ENCODE results near the gene WFDC1.

The WFDC1 gene

GRCh38 chr16:84303516-84303915 is 8.8 kb downstream of the WFDC1 start:
- DNase-seq = no peak

DNA sequence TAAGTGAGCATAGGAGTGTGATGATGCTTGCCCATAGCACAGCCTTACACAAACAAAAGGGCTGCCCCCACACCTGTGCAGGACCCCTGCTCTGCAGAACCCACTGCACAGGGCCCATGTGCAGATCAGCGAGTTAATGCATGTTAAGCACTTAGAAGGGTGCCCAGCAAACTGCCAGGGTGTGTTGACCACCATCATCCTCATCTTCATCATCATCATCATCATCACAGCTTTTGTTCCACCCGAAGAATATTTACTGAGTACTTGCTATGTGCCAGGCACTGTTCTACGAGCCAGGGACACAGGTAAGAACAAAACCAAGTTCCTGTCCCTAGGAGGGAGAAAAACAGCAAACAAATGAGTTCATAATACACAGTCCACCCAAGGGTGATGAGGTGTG is 11.9 kb downstream of the WFDC1 start:
- no peak for DNase-seq

DNA sequence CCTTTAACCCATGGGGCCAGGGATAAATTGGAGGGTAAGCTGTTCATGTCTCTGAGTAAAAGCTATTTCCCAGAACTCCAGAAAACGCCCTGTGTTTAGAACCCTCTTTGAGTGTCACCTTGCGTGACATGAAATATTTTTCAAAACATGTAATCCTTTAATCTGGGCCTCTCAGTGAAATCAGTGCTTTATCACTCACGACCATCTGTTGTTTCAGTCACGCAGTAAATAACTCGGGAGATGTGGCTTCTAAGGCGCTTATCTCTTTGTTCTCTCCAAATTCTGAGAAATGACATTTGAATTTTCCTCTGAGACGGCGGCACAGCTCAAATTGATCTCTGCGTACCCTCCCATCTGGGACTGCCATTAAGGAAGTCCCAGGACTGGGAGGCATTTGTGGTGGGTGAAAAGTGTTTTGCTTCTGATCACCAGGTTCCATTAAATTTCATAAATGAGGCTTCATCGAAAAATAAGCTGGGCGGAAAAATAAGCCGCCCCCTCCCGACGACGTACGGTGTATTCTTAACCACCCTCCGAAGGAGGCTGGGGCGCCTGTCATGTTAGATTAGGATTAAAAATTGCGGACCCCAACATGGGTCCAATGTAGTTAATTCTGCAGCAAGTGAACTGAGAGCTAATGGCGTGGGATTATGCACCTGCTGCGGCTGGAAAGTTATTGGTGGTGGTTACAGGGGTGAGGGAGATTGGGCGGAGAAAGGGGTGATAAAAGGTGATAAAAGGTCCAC is 12.7 kb downstream of the WFDC1 start:
- no peak for DNase-seq

- peak; percentile 42 for DNase-seq
Measured at GRCh38 chr16:84308120-84308519, 13.4 kb downstream of the WFDC1 start.

DNA sequence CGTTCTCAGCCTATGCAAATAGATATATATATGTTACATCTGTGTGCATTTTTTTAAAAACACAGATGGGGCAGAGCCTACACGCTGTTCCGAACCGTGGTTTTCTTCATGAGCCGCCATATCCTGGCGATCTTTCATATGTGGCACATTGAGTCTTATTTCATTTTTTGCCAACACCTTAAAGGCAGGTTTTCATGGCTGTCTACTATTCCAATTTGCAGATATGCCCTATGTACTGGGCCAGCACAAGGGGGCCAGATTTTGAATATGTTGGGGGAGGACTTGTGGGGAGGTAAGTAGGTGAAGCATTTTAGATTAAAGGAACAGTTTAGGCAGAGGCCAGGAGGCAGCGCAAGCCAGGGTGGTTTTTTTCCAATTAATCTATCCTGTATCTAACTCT is 16.0 kb downstream of the WFDC1 start:
- DNase-seq = no peak

GRCh38 chr16:84312783-84313382 is 18.2 kb downstream of the WFDC1 start:
- peak; percentile 88 for DNase-seq

GRCh38 chr16:84313921-84314320 is 19.2 kb downstream of the WFDC1 start:
- no peak for DNase-seq

DNA sequence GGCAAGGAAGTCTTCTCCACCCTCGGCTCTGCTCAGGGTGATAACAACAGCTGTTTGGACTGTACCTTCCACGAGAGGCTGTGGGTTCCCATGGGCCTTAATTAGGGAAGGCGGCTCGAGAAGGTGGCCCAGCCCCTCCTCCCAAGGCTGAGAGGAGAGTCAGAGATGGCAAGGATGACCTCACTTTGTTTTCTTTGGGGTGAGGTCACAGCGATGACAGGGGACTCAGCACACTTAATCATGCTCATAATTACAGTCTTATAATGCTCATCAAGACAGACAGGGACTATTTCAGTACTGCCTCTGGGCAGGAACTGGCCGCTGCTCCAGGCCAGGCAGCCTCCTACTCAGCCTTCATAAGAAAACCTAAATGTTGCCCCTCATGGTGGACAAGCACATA is 19.7 kb downstream of the WFDC1 start:
- DNase-seq = no peak

DNA sequence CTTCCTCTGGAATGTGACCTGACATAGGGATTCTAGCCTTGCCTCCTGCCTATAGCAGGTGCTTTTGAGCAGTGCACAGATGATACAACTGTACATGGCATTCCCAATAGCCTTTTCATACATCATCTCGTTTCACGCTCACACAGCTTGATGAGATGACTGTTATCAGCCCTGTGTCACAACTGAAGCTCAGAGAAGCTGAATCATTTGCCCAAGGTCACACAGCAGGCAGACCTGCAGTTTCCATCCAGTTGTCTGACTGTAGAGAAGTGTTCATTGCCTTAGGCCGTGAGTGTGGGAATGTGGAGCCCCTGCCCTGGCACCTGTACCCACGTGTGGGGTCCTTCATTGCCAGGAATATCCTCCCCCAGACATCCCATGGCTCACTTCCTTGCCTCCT is 20.1 kb downstream of the WFDC1 start:
- no peak for DNase-seq

- DNase-seq = no peak
Measured at GRCh38 chr16:84315422-84315821, 20.7 kb downstream of the WFDC1 start.

GRCh38 chr16:84318091-84318975 is 23.7 kb downstream of the WFDC1 start:
- DNase-seq = no peak

- no peak for DNase-seq
Measured at GRCh38 chr16:84319146-84319760, 24.6 kb downstream of the WFDC1 start.

- no peak for DNase-seq
Measured at GRCh38 chr16:84320511-84320910, 25.8 kb downstream of the WFDC1 start.

DNA sequence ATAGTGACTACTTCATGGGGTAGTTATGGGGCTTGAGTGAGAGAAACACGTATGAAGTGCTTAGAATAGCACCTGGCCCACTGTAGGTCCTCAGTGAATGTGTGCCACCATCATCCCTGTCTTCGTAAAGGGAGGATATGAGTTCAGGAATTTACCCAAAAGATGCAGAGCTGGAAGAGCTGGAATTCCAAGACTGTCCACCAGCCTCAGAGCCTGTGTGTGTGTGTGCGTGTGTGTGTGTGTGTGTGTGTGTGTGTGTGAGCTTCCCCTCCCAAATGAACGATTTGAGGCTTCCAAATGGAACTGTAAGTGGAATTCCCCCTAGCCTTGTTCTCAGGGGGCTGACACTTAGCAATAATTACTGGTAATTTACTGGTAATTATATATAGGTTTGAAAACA is 27.3 kb downstream of the WFDC1 start:
- DNase-seq = no peak

DNA sequence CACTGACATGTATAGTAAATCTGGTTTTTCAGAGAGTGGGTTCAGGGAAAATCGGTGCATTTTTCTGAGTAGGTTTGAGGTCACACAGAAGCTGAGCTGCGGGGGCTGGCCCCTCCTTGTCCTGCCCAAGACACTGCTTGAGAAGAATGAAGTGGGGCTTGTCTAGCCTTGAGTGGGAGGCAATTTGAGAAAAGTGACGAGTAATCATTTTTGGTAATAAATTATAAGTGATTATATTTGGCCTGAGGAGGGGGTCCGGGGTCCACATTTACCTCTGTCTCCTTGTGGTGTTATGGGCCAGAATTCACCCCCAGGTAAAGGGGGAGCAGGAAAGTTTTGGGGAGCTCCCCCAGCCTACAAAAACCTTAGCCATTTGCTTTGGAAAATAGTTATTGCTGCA is 28.1 kb downstream of the WFDC1 start:
- no peak for DNase-seq

DNA sequence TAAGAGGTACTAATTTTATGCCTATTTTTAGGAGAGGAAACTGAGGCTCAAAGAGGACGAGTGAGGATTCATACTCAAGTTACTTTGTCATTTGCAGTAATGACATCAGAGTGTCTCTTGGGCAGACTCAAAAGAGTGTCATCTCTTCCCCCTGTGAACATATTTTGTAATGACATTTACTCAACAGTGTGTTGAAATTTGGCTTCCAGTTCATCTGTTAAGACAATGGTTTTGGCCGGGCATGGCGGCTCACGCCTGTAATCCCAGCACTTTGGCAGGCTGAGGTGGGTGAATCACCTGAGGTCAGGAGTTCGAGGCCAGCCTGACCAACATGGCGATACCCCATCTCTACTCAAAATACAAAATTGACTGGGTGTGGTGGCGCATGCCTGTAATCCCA is 28.9 kb downstream of the WFDC1 start:
- DNase-seq = no peak

- DNase-seq = no peak
Measured at GRCh38 chr16:84324434-84325262, 30.0 kb downstream of the WFDC1 start.

DNA sequence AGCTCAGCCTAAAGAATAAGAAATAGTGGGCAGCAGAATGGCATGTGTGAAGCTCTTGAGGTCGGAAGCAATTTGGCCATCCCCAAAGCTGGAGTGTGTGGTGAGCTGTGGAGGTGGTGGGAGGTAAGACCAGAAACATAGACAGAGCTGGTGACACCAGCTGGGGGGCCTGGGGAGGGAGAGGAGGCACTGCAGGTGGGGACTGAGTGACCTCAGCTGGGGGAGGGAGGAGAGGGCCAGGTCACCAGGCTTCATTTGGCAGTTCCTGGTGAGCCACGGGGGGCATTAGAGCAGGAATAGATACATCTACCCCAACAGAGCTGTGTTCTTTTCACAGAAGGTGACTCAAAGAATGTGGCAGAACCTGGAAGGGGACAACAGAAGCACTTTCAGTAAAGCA is 31.9 kb downstream of the WFDC1 start:
- DNase-seq = no peak

DNA sequence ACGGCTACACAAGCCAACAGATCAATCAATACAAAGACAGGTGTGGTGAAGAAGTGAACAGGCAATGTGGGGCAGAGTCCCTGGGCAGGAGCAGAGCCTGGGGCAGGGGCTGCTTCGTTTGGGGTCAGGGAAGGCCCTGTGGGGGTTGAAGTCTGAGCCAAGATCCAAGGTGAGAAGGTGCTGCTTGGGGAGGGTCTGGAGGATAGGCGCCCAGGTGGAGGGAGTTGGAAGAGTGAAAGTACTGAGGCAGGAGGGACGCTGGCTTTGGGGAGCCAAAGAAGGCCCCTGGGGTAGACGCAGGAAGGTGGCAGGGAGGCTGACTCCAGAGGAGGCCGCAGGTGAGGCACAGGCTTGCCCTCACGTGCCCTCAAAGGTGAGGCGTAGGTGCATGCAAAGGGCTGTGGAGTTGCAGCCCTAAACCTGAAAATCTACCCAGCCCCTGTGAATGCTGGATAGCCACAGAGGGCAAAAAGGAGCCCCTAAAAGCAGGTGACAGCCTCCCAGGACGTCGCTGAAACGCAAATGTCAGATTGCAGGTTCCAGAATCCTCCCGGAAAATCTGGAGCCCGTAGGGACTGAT is 33.3 kb downstream of the WFDC1 start:
- no peak for DNase-seq

GRCh38 chr16:84329016-84329415 is 34.3 kb downstream of the WFDC1 start:
- DNase-seq = no peak

DNA sequence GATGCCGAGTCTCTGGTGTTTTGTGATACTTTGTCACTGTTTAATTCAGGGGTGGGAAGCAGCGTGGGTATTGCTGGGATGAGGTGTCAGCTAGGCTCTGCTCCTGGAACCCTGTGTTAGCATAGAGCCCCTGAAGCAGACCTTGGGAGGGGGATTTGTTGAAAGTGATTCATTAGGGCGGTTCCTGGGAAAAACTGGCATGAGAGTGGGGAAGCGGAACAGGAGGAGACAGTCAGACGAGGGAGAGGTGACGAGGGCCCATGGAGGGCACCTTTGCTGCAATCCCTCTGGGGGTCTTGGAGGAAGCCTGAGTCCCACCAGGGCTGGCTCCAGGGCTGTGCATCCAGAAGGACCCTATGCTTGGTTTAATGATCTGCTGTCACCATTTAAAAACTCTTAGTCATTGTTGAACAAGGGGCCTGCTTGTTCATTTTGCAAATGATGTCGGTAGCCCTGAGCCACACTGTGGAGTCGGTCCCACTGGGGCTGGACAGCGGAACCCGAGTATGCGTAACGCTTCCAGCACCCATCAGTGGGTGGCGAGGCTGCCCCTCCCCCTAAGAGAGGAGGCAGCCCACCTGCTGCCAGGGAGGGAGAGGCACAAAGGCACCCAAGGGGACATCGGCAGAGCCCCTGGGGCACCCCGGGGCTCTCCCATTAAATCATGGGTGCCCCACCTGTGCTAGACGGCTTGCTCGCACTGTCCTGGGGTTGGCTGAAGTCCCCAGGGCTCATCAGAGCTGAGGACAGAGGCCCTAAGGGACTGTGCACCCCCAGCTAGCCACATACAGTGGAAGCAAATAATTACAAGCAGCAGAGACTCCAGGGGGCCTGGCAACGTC is 35.4 kb downstream of the WFDC1 start:
- no peak for DNase-seq

Measured in NCI-H146 (cell line).